HPDE6-E6E7 (cell line): ENCODE measurements around the gene MEDAG.
A peak's percentile ranks its signal among the peaks of the same experiment; 100 is the strongest.

Experiments
- DNase-seq: peaks from one replicate; pipeline ENCODE4 v3.0.0; 2011; ENCODE audit warnings: missing footprints; ENCODE audit errors: extremely low spot score

The MEDAG gene

DNA sequence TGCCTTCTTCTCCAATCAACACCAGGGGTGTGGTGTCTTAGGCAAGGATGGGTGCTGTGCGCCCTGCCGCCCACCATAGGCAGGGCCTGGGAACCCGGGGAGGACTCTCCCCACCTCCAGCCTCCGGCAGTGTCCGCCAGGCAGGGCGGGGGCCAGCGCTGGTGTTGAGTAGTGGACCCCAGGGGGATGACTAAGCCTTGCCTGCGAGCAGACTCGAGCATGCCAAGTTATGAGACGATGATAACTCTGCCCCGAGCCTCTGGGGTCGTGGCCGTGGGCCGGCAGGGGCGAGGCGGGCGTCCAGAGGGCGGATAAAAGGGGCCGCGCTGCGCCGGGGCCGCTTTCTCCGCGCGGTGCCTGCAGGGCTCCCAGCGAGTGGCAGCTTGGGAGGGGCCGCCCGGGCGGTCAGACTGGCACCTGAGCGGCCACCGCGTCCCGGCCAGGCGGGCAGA, at the start of gene MEDAG:
TSS of gene MEDAG (plus strand) at position 340 of the 452 bp plus-strand sequence. CDS start 245 bp downstream, outside the sequence.
- no peak for DNase-seq

DNA sequence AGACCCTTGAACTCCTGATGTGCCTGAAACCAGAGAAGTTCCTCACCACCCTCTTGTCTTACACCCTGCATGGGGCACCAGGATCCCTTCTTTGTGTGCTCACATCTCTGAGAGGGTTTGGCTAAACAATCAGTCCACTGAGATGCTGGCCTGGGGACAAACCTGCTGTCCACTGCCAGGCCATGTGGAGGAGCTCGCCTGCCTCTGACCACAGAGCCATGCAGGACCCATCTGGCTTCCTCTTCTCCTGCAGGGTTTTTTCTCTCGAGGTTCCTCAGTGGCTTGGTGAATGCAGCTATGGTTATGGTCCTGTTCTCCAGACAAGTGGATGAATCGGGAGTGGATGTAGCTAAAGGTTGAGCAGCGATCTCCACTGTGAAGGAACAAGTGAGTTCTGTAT, 49.1 kb upstream of the MEDAG start:
- no peak for DNase-seq

DNA sequence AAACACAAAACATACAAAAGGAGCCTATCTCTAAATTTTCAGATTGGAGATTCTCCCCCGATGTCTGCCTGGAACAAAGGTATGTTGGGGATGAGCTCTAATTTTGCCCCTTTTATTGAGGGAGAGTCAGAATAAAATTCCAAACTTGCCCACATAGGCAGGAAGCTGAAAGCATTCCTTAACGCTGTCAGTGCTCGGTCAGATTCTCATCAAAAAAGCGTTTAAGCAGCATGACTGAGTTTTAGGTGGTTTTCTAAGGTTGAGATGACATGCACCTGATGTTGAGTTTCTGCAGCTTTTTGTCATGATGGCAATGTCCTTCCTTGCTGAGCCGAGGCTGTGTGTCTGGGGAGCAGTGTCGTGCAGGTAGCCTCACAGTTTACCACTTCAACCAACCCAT, 48.4 kb upstream of the MEDAG start:
- no peak for DNase-seq

DNA sequence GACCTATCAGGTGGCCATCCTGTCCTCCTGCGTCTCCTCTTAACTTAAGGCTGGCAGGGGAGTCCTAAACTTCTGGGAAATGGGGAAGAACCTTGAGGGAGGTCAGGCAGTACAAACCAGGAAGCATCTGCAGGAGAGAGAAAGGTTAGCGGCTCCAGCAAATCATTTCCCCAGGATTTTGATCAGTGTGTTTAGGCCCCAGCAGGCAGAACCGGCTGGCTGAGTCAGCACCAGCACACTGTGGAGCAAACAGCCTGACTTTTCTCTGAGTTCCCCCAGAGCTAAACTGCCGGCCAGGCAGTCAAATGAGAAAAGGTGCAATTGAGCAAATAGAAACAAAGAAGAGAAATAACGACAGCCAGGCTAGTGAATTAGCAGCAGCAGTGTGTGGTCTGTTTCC, 46.7 kb upstream of the MEDAG start:
- DNase-seq = no peak

DNA sequence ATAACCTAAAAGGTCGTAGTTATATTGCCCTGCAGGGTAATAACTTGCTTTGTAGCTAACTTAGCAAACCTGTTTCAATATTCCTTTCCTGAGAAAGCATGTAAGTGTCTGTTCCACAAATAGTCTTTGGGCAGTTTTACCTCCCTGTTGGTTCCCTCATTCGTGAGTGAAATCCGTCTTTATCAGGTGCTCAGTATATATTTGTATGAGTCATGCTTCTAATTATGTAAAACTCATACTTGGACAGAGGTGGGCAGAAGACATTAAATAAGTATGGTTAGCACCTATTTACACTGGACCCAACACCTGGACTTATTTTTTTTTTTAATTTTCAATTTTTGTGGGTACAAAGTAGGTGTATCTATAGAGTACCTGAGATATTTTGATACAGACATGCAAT, 44.9 kb upstream of the MEDAG start:
- no peak for DNase-seq

DNA sequence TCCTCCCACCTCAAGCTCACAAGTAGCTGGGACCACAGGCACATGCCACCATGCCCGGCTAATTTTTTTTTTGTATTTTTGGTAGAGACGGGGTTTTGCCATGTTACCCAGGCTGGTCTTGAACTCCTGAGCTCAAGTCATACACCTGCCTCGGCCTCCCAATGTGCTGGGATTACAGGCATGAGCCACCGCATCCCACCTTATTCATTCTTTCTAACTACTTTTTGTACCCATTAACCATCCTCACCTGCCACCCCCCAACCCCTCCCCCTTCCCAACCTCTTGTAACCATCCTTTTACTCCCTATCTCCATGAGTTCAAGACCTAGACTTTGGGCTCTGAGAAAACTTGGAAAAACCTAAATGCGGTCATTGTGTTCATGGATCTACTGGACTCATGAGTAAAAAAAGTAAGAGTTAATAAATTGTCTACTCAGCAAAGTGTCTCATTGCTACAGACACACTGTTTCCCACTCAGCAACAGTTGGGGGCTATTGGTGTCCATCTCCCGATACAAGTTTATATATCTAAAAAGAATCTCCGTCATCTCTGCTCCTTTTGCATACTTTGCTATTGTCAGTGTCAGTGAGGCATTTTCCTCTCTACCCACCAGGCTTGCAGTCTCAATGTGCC, 44.1 kb upstream of the MEDAG start:
- no peak for DNase-seq

DNA sequence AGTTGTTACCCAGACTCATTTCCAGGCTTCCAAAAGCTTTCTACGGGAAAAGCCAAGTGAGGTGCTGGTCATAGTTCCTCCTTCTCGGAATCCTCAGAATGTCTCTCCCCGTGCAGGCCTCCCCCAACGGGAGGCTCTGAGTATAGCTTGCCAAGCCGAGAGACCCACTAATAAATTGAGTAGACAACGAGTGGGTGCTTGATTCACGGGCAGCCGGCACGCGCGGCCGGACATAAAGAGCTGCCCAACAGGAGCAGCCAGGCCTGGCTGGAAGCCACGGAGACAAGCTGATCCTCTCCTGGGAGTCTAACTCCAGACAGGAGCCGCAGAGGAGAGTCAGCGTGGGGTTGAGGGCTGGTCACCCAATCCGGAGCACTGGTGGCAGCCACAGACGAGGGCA, 43.4 kb upstream of the MEDAG start:
- DNase-seq = no peak

DNA sequence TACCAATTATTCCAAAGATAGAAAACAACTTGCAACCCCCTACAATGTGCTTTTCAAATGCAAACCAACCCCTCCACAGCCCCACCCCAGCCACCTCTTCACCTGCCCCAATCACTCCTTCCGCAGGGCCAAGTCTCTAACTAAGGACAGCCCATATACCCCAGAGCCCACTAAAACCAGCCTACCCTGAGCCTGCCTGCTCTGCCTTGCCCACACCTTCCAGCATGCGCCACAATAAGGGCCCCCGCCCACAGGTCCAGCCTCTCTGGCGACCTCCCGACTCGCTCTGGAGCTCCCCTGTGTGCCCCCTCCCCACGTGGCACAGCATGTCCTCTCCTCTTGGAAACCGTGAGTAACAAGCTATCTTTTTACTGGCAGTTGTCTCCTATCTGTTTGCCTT, 42.8 kb upstream of the MEDAG start:
- DNase-seq = no peak

DNA sequence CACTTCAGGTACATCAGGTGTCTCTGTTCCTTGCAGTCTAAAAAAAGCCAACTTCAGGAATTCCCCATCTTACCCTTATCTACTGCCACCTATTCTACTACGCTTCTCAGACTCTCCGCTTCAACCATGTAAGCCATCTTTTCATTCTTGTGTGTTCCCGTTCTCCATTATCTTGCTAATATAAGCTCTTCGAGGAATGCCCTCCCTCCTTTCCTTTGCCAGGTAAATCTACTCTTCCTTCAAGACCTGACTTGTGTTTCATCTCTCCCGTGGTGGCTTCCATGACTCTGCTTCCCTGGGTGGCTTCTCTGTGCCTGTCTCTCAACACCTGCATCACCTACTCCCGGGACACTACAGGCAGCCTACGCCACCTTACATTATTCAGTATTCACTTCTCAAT, 42.3 kb upstream of the MEDAG start:
- DNase-seq = no peak

DNA sequence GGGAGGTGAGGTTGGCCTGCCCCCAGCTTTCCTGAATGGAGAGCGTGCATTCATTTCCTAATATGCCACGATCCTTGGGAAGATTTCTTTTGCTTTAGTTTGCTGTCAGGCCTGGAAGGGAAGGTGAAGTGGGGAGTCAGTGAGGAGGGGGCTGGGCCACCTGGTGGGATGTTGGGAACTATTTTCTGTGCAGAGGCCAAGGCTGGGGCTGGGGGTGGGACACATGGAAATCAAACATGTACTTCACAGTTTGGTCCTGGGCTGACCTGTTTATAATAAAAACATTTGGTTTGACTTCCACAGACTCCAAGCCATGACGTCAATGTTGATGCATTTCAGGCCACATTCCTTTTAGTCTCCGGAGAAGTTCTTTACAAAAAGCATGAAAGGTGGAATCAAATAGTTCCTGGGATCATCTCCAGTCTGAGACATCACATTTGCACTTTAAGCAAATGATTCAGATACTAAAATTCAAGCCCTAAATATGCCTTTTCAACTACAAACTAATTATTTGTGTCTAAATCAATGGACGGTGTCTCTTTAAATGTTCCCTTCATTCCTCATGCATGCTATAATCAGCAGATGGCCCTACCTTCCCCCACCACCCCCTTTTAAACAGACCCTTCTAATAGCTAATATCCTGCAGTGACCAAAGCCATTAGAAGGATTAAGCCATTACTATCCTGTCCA, 41.5 kb upstream of the MEDAG start:
- no peak for DNase-seq

DNA sequence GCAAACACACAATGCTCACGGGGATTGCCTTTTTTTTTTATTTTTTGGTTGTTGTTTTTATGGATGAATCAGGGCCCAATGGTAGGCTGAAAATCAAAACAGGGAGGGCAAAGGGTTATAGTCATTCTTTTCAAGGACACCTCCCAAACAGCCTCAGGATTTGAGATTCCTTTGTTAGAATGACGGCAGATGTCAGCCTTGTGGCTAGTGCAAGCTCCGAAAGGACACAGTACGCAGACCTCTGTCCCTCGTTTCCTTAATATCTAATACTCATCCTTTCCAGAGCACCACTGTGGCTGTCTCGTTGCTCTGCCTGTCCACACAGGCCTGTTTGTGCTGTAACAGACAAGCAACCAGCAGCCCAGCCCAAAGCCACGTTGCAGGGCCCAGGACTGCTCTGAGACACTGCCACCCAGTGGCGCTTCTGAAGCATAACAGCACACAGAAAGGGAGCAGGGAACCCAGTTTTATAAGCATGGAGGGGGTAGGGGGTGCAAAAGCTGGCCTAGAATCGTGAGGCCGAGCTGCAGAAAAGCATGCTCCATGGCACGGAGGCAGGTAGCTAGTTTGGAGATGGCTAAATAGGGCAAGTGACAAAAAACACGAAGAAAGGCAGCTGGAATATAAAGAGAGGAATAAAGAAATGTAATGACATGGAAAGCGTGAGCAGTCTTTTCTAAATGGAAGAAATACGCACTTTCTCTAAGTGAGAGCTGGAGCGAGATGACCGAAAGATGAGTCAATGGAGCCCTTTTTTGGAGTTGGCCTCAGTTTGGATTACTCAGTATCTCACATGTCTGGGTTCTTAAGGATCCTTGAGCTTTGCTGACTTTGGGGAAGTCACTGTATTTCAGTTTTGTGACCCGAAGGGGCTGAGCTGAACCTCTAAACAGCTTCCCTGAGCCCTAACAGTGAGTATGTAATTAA, 40.7 kb upstream of the MEDAG start:
- peak; percentile 36 for DNase-seq

DNA sequence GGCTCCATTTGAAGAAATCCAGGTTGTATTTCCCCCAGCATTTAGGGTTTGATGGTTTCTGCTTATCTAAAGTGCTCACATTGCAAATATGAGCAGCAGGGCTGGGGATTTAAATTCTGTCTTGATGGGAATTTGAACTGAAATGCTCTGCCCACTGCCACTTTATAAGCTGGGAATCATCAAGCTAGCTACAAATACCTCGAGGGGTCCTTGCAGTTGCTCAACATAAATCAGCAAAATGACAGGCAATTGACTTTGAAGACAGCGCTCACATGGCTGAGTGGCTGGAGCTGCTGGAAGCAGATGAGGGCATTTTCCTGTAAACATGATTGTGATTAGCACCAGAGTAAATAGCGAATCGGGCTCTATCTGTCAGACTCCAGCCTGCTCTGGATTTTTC, 39.4 kb upstream of the MEDAG start:
- DNase-seq = no peak

DNA sequence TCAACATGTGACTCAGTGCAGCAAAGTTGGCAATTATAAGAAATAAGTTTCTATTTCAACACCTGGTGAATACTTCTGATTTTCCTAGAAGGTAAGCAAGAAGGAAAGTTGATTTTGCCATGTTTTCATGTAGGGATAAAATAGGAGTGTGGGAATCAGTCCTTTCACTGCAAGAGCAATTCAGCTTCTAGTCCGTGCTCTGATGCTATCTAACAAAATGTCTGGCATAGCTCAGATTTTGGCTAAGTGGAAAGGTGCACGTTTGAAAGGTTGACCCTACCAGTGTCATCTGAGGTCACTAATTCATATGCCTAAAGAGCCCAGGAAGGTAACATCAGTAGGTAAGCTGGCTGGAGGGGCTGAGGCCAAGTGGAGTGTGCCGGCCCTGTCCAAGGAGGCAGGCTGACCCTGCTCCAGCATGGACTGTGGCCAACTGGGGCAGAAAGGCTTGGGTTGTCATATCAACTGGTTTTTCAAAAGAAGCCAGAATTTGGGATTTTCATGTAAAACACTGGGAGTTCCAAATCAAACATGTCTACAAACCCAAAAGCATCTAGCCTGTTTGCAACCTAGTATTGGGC, 38.9 kb upstream of the MEDAG start:
- no peak for DNase-seq

DNA sequence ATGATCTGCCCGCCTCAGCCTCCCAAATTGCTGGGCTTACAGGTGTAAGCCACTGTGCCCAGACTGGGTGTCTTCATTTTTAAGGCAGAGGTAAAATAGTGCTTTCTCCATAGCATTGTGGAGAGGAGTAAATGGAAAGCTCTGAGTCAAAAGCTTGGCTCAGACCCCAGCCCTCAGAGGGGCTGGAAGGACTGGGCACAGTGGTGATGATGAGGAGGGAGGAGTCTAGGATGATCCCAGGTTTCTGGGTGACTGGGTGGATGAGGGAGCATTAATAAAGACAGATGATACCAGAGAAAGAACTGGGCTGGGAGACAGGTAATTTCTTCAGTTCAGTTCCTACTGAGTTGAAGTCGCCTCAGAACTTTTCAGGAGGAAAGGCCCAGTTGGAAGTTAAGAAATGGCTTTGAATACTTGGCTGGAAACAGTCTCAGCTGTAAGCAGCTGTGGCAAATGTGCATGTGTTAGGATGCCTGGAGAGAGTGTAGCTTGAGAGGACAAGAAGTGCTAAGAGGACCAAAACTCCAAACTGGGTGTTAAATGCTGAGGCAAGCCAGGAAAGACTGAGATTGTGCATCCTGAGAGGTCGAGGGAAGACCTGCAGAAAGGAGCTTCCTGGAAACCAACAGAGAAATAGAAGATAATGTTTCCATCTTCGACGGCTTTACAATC, 37.1 kb upstream of the MEDAG start:
- no peak for DNase-seq

DNA sequence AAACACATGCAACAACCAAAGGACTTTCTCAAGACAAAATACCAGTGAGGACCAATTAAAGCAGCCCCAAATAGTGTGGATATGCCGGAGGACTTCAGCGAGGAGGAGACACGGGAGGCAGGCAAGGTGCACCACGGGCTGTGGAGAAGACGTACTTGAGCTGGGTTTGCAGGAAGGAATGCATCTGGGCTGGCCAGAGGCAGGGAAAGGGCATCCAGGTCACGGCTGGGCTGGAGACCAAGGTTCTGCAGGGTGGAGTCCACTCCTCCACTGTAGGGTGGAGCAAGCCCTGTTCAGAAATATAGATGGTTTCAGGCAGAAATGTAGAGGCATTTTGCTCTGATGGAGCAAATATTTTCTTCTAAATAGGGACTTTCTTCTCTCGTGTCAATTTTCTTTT, 36.6 kb upstream of the MEDAG start:
- no peak for DNase-seq

DNA sequence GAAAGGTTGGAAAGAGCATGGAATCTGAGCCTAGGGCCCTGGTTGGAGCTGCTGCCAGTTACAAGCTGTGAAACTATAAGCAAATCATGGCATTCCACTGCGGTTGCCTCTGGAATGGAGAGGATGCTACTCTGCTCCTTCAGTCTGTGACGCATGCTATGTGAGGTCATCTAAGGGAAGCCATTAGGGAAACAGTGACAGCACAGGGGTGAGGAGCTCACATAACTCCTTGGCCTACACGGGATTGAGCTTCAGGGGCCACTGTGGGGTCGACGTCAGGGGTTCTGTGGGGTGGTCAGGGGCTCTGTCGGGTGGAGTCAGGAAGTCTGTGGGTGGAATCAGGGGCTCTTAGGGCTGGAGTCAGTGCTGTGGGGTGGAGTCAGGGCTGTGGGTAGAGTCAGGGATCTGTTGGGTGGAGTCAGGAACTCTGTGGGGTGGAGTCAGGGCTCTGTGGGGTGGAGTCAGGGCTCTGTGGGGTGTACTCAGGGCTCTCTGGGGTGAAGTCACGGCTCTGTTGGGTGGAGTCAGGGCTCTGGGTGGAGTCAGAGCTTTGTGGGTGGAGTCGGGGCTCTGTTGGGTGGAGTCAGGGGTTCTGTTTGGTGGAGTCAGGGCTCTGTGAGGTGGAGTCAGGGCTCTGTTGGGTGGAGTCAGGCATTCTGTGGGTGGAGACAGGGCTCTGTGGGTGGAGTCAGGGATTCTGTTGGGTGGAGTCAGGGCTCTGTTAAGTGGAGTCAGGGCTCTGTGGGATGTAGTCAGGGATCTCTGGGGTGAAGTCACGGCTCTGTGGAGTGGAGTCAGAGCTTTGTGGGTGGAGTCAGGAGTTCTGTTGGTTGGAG, 35.8 kb upstream of the MEDAG start:
- DNase-seq = no peak

DNA sequence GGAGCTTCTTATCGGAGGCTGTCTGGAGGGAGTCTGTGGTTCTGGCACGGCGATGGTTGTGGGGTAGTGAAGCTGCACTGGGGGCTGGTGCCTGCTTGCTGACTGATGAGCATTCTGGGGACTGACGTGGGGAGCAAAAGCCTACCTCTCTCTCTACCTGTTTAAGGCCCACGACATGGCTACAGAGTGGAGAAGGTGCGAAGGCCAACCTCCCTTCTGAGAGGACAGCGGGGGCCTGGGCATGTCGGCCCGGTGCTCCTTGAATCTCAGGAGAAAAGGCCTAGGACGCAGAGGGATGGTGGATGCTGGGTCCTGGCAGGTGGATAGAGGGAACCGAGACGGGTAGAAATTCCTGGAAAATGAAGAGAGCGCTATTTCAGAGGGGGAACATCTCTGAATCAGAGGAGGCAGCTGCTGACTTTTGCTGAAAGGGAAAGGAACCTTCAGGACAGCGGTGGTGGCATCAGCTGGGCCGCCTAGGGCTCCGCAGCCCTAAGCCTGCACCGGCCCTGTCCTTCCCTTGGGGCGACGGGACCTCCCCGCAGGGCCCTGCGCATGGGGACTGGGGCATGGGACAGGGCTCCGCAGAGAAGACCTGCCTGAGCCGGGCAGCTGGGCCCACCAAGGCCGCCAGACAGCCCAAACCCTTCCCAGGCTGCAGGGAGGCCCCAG, 35.0 kb upstream of the MEDAG start:
- no peak for DNase-seq

DNA sequence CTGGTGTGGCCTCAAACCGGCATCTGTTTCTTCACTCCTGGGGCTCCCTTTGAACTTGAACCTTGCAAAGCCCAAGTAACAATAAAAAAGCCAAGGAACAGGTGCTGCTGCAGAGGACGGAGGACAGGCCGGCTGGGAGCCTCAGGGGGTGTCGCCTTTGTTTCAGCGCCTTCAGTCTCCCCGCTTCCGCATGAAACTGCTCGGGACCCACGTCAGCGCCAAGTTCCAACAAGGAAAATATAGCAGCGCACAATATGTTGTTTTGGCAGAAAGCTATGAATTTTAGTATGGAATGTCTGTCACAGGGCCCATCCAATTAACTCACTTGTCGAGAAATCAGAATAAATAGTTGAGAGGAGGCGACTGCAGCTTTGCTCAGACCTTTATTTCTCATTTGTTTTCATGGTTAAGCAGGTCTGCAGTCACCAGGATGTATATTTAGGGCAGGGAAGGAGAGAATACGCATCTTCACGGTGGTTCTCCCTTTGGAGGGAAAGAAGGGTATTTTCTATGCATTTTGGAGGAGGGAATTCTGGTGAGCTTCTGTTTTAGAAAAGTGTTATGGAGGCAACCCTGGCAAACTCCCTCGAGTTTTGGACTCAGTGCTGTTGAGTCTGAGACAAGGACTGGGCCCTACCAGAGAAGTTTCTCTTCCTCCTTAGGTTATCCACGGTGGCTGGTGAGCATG, 34.3 kb upstream of the MEDAG start:
- DNase-seq = no peak

DNA sequence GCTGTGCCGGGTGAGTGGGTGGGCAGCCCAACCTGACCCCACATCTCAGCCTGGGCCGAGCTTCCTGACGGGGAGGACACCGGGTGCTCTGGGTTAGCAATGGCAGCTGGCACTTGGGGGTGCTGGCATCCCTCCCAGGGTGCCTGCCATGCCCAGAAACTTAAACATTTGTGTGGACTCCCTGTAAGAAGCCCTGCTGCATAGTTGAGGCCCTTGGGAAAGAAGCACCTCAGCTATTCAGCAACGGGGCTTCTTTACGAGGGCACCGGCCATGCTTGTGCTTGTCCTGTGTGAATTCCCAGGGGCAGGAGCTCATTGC, 33.8 kb upstream of the MEDAG start:
- DNase-seq = no peak
